Sigmoid colon (tissue), 4 donors: ENCODE data around the gene WDR90.

Source experiments
- POLR2AphosphoS5 ChIP-seq, 4 donors: sonication (generic); formaldehyde crosslinking; IDR thresholded peaks; one replicate each; pipeline ENCODE4 v1.6.1; 2017; ENCODE audit warnings: antibody characterized with exemption in 4 of 4
- TF ChIP-seq, protein P1 (sequence below), 4 experiments: fragments of 450-650 bp in 3 of 4; fragments of 200-600 bp in 1 of 4; IDR thresholded peaks; one replicate each; pipeline ENCODE4 v1.5.1; 2016 to 2019; ENCODE audit warnings: antibody characterized with exemption in 4 of 4, mild to moderate bottlenecking in 3 of 4, moderate library complexity in 2 of 4

DNA sequence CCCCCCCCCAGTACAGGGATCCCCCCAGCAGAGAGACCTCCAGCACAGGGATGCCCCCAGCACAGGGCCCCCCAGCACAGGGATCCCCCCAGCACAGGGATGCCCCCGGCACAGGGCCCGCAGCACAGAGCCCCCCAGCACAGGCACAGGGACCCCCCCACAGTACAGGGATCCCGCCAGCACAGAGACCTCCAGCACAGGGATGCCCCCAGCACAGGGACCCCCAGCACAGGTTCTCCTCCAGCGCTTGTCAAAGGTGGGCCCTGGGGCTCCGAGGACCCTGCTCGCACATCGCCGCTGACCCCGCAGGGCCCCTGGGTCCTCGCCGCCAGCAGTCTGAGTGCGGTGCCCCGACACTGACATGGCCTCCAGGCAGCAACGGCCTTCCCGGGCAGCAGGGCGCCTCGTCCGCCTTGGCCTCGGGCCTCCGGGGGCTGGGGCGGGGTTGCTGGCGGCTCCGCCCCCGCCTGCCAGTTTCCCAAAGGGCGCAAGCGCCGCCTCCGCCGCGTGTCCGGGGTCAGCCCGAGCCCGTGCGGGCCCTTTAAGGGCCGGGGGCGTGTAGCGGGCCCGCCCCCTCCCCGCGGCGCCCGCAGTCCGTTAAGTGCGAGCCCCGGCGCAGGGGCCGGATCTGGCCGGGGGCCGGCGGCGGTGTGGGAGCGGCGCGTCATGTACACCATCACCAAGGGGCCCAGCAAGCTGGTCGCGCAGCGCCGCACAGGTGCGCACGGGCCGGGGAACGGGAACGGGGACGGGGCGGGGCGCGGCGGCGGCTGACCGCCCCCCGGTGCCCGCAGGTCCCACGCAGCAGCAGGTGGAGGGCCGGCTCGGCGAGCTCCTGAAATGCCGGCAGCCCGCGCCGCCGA lies 7.6 kb upstream of the WDR90 start, which contains the start of gene MCRIP2:
- TF ChIP-seq, protein P1, sequence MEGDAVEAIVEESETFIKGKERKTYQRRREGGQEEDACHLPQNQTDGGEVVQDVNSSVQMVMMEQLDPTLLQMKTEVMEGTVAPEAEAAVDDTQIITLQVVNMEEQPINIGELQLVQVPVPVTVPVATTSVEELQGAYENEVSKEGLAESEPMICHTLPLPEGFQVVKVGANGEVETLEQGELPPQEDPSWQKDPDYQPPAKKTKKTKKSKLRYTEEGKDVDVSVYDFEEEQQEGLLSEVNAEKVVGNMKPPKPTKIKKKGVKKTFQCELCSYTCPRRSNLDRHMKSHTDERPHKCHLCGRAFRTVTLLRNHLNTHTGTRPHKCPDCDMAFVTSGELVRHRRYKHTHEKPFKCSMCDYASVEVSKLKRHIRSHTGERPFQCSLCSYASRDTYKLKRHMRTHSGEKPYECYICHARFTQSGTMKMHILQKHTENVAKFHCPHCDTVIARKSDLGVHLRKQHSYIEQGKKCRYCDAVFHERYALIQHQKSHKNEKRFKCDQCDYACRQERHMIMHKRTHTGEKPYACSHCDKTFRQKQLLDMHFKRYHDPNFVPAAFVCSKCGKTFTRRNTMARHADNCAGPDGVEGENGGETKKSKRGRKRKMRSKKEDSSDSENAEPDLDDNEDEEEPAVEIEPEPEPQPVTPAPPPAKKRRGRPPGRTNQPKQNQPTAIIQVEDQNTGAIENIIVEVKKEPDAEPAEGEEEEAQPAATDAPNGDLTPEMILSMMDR (IDR thresholded peaks at IDR 0.05), result no peak
- peak; percentile 23 to 93 (median 61) for TF ChIP-seq POLR2AphosphoS5 (IDR thresholded peaks at IDR 0.05)
